Activated T-helper 9 cell treated with anti-CD3 and anti-CD28 coated beads, Interleukin-2, amount 50 U/mL, for 16 hours (primary cell): ENCODE results near the gene USP6NL.

Source experiments
- DNase-seq: peaks from one replicate; pipeline ENCODE4 v3.0.0-alpha.2; 2020; ENCODE audit warnings: low read depth

The USP6NL gene

GRCh38 chr10:11478807-11479206 is 132.6 kb downstream of the USP6NL start:
- DNase-seq, result no peak

DNA sequence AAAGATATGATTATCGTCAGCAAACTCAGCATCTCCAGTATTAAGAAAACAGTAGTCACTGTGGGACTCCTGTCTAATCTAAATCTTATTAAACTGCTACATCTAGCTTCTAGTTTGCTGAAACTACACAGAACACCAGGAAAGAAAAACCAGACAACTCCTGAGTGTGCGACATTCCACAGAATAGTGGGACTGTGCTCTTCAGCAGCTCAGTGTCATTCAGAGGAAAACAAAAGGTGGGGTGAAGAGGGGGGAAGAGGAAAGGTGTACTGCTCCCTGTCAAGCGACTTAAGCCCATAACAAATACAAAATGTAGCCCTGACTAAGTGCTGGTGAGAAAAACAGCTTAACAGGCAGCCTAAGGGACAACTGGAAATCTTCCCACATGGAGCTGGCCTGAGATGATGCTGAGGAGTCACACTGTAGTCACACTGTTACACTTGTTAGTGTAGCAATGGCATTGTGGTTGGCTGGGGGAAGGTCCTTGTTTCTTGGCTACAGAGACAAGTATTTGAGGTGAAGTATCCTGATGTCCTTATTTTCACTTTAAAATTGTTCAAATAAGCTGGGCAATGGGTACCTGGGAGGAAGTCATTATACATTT is 135.5 kb downstream of the USP6NL start:
- DNase-seq, result no peak

- DNase-seq, result no peak
Measured at GRCh38 chr10:11473128-11473760, 138.2 kb downstream of the USP6NL start.

- peak; percentile 55 for DNase-seq
Measured at GRCh38 chr10:11472158-11472753, 139.2 kb downstream of the USP6NL start.

DNA sequence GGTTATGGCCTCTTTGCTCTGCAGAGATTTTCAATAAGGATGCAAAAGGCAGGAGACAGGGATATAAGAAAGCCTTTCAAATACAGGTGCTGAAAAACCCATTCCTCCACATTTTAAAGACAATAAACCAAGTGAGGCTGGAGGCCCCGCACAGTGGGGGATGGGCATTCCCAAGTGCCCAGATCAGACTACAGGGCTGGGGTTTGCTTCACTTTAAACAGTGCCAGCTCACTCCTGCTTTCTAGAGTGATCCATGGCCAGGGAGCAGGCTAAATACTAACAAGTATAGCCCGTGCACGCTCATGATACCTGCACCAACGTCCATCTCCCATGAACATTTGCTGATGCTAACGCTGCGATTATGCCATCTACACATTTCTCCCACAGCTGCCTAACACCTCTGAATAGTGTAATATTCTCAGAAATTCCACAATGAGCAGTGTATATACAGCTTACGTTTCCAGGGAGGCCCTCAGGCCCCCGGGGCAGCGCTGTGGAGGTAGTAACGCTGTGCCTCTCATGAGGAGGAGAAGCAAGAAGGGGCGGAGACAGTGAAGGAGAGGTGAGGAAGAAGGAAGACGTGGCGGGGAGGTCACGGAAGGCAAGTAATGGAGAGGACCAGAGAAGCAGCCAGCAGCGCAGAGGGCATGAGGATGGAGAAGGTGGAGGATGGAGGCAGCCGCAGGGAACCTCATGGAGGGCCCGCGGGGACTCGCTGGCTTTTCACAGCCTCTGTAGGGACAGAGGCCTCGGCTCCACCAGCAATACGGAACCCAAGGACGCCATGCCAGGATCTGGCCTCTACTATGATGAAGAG is 141.7 kb downstream of the USP6NL start:
- DNase-seq, result no peak

- no peak for DNase-seq
Measured at GRCh38 chr10:11468126-11468742, 143.2 kb downstream of the USP6NL start.

DNA sequence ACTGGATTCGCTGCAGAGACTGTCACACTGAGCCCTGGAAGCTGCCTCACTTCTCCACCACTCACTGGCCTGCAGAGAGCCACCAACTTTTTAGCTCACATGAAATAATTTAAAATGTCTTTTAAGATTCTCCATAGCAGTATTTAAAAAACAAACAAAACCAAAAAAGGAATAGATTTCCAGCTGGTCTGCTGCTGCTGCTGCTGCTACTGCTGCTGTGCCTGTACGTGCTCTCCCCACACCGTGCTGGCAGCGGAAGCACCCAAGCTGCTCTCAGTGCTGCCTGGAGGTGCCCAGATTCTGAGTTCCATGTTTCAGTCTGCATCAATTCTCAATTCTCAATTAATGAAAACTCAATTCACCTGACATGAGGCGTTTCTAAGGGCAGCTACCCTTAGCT is 146.0 kb downstream of the USP6NL start:
- no peak for DNase-seq

- no peak for DNase-seq
Measured at GRCh38 chr10:11463111-11463510, 148.3 kb downstream of the USP6NL start.

DNA sequence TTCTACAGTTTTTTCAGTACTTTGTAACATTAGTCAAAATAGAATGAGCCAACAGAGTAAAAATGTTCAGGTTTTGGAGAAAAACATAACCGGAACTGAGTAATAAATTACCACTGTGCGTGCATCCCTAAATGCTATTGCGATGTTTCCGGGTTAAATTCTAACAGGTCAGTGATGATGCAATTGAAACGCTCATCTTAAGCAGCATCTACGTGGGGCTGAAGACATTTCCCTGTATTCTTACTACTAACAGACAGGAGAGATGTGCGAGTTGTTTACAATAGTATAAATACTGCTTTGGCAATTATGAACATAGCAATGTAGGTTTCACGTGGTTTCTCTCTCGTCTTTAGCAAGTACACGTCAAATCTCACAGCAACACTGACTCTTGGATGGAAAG is 149.4 kb downstream of the USP6NL start:
- no peak for DNase-seq

DNA sequence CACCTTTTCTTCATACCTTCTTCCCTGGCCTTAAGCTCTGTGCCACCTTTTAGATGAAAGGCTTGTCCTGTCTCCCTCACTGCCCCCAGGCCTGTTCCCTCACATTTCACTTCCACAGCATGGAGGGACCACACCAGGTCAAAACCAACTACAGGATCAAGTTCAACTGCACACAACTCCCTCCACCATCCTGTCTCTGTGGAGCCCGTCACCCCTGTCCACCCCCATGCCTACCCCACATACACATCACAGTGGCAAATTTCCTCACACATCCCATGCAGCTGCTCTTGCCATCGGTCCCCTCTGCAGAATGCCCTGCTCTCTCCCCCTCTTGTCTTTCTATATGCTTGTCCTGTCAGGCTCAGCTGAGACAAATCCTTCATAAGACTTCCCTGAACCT is 154.1 kb downstream of the USP6NL start:
- no peak for DNase-seq

DNA sequence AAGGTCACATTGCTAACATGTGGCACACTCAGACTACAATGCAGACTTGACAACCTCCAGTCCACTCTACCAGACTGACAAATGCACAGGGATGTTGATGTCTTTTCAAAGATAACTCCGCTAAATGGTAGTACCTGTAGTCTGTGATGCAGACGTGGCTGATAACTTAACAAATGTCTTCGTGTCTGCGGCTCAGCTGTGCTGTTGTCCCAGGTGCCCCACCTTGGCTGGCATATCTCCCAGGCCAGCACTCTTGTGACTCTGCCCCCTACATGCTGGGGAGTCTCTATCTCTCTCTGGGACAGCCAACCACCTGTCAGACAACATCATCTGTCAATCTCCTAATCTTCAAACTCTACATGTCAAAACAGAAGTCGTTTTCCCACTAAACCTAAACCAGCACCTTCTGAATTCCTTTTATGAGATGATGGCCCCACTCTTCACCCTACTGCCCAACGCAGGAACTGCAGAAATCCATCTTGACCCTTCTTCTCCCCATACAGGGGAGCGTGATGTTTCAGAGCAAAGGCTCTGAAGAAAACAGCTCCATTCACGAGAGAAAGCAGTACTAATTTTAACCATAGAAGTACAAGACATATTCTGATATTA is 156.4 kb downstream of the USP6NL start:
- no peak for DNase-seq

DNA sequence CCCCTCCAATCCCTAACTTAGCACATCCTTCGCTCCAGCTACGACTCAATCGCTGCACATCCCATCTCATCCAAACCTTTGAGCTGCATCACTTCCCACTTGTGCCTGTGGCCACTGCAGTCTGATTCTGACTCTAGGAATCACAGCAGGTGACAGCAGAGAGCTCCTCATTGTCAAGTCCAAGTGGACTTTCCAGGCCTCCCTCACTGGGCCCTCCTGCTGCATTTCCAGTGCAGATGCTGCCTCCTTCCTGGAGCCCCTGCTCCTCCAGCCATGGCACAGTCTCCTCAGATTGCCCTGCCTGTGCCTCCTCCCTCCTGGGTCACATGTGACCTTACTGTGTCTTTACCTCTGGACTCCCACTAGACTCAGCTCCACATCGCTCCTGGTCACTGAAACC is 157.3 kb downstream of the USP6NL start:
- no peak for DNase-seq

DNA sequence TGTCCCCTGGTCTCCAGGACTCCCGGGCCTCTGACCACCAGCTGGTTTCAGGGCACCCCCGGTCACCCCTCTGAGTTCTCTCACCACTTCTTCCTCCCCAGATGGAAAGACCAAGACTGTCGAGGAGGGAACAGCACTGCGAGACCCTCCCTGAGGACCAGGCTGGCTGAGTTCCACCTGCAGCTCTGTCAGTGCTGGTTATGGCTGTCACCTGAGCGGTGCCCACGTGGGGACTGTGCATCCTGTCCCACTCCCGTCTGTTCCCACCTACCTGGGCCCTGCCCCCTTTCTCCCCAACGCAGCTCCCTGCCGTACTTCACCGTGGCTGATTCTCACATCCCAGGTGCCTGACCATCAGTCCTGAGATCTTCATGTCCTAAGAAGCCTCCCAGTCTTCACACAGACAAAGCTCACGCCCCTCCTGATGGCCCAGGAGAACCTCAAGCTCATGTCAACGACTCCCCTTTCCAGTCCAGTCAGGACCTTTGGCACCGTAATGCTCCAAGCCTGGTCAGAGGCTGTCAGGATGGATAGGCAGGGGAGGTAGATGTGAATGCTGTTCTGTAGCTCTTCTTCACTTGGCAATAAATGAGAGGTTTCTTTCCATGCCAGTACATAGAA is 159.7 kb downstream of the USP6NL start:
- DNase-seq, result no peak

DNA sequence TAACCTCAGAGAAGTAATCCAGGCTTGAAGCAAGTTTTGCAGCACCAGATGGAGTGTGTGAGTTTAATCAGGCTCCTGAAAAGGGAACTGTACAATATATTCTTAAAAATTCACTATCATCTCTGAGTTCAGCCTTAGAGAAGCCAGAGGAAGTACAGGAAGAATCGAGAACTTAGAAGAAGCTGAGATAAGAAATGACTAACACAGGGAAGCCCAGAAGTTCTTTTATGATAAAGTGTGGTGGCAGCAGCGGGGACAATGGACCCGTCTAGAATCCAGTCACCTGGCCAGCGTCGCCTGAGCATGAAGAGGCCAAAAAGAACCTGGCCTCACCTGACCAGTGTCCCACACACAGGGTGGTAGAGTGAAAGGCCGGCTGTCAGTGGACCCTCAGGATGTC is 161.0 kb downstream of the USP6NL start:
- DNase-seq, result no peak

DNA sequence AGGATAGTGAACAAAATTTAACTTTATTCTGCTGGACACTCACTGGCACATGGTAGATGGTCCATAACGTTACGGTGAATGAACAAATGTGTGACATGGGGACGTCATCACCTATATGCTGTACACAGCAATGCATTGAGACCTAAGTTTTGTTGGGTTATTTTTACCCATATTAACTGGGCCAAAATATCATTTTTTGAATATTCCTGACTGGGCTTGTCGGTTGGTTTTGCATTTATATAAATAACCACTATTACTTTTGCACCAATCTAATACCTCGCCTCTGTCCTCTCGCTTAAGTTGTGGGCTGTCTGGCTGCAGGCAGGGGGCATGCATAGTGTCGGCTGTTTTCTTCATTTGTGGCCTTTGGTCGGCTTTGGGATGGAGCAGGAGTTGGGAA is 161.7 kb downstream of the USP6NL start:
- DNase-seq, result no peak

GRCh38 chr10:11448545-11449244 is 162.8 kb downstream of the USP6NL start:
- DNase-seq, result no peak

DNA sequence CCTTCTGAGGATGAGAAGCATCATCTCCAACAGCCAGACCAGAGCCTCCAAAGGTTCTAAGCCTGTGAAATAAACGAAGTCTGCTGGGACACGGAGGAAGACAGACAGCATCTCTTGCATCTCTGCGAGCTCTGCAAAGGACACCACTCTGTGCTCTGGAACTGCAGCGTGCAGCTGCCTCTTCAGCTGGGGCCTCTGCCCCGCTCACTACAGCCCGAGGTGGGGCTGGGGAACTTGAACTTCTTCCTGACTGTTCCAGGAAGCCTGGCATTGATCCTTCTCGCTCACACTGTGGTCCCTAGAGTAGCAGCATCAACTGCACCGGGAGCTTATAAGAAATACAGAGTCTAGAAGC is 163.3 kb downstream of the USP6NL start:
- DNase-seq, result no peak

DNA sequence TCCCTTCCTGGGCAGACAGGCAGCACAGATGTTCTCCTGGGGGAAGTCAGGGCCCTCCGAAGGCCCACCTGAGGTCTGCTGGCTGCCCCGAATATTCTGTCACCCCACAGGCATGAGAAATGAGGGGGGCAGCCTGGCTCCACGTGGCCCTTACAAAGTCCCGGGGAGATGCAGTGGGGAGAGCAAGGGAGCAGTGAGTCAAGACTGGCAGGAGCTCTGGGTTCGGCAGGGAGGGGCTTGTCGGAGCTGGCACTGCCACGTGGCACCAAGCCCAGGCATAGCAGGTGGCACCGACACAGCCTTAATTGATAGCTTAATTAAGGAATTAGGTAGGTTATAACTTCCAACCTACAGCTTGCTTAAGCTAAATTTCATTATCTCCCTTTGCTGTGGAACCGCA is 163.9 kb downstream of the USP6NL start:
- DNase-seq, result no peak

DNA sequence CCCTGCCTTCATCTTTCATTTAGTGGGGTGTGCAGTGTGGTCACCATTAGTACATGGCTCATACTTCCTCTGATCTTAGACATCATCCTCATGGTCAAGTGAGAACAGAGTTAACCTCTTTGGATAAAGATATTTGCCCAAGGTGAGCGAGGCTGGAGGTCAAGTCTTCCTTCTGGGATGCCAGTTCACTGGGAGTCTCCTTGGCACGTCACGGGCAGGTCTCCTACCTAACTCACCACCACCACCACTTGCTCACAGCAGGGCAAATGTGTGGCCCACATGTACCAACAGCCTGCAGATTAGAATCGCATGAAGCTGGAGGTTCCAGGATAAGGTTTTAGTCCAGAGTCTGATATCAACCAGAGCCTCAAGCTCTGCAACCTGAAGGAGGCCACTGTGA is 164.6 kb downstream of the USP6NL start:
- no peak for DNase-seq

DNA sequence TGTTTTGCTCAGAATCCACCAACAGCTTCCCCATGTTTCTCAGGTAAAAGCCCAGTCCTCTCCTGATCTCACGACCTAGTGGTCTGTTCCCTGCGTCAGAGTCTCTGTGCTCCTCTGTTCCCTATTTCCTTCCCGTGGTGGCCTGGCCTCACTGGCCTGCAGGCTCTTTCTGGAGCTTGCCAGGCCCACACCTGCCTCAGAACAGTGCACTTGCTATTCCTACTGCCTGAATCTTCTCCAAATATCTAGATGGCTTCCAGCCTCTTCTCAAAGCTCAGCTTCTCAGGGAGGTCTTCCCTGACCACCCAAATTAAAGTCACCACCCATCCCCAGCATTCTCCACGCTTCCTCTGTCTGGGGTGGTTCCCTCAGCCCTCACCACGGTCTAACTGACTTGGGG is 165.3 kb downstream of the USP6NL start:
- DNase-seq, result no peak
